Stimulated activated CD4-positive, alpha-beta T cell treated with anti-CD3 and anti-CD28 coated beads, Interleukin-1b, Interleukin-23, amount 100 ng/mL, for 1 hour (primary cell): ENCODE measurements around the gene ATG4C.

ENCODE experiments used
- DNase-seq, 2 donors: peaks; one replicate each; pipeline ENCODE4 v3.0.0-alpha.2; 2020; ENCODE audit warnings: low read depth in 2 of 2

Gene ATG4C

DNA sequence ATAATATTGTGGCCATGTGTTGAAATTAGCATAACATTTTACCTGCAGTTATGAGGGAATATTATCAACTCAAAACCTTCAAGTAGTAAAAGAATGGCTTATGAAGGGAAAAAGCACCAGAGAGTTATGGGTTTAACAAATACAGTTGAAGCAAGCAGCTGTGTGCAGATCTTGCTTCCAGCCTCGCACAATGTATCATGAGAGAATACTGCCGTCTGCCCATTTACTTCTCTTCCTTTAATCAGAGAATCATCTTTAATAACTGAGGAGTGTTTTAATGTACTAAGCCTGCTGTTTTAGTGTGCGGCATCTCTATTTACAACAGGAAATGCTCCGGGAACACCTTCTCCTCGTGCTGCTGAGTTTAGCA, 120.9 kb downstream of the ATG4C start:
- no peak for DNase-seq

DNA sequence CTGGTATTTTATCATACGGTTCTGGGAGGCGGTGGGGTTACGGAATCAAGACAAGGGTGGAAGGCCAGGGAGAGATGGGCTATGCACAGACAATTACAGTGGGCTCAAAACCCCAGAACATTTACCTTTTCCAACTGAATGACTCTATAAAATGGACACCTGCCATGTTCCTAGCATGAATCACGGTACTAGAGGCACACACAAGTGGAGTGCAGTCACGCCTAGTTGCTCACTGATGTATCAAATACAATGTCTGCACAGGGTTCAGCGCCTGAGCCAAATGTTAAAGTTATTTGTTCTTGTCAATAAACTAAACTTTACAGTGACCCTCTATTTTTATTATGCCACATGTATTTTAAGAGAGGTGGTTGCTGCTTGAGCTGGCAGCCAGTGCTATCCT, 121.4 kb downstream of the ATG4C start:
- DNase-seq, result no peak

GRCh38 chr1:62905872-62906271, 121.9 kb downstream of the ATG4C start:
- DNase-seq, result no peak

DNA sequence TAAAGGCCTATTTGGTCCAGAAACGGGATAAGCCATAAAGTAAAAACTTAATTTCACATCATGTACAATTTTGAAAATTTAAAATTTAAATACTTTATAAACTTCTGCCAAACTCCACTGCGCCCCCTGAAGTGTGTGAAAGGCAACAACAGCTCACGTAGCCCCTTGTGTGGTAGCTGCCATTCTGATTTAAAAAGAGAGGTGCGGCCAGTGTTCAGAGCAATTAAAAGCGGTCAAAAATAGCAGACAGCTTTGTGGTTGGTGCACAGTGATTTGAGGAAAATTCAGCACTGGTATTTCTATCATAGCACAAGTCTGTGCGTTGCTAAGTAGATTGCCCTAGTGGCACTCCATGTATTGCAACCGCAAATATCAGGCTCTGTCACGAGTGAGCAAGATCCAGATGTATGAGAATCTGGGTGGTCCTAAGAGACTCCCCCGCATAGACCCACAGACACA, 122.5 kb downstream of the ATG4C start:
- DNase-seq, result no peak

- no peak for DNase-seq
Observed at GRCh38 chr1:62908168-62908695, 124.3 kb downstream of the ATG4C start.

DNA sequence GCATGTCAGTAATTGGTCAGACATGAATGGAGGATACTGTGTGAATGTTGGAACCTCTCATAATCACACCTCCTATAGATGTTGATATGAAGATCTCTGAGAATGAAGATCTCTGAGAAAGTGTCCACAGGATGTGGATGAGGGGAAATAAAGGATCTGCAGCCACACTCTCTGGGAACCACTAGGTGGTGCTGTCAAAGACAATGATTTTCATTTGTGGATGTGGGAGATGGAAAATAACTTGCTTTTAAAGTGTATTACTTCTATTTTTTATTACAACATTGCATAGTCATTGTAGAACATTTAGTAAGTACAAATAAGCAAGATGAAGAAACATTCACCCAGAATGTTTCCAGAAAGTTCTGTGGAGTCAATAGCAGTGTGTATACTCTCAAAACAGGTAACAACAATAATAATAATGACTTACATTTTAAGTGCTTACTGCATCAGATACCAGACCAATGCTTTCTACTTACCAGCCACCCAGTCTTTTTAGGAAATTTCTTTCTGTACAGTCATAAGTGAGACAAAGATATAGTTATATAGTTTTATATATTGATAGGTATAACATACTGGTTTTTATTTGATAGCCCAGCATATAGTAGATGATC, 128.2 kb downstream of the ATG4C start:
- no peak for DNase-seq
